Measurements from ENCODE around the gene AHSA1. TPM values are rescaled to one million over a fixed set of nuclear protein-coding genes. Genes with fewer than 3 reads are reported as not detected.
"Not testable (repeated sequence)": the region's sequence is repeated elsewhere in the genome, so short reads cannot be mapped to it uniquely, and the experiment has no call there.

Gene AHSA1
- 80.4 and 104 TPM in 2 replicates for total RNA-seq (2012; rRNA removed)

- H3K9ac ChIP-seq (ENCODE audit: low read depth, low read length), result peak within 1 kb of the TSS; percentile 87
- H3K27me3 ChIP-seq (ENCODE audit: control insufficient read depth, insufficient read depth, low read length), result no peaks in the 10 kb centered on the region
- H3K4me2 ChIP-seq (ENCODE audit: low read length), result peak within 1 kb of the TSS; percentile 90
- no peaks in the 10 kb centered on the region for H3K9me3 ChIP-seq (replicated peaks; ENCODE audit: low read length)
- H3K36me3 ChIP-seq (ENCODE audit: insufficient read depth, low read length), result peaks cover 31% of the 10 kb centered on the region
- peak within 1 kb of the TSS; percentile 84 for H3K4me3 ChIP-seq (ENCODE audit: low read length)
- H3K4me1 ChIP-seq (ENCODE audit: control insufficient read depth, insufficient read depth, low read length), result peaks cover 12% of the 10 kb centered on the region
Observed at GRCh38 chr14:77457522-77458248, at the start of gene AHSA1, which contains the start of gene VIPAS39. Gene AHSA1, plus strand, starts transcription at chr14:77458093. Its CDS starts 97 bp downstream, at chr14:77458190. Gene VIPAS39, minus strand, starts transcription at chr14:77457601. Its CDS starts 3,499 bp downstream, at chr14:77454102.

- H3K9me3 ChIP-seq (replicated peaks; ENCODE audit: low read length), result no peaks in the 10 kb centered on the region
- no peaks in the 10 kb centered on the region for H3K27me3 ChIP-seq (ENCODE audit: control insufficient read depth, insufficient read depth, low read length)
- H3K4me2 ChIP-seq (ENCODE audit: low read length), result no peak overlapping the region
- no peak overlapping the region for H3K9ac ChIP-seq (ENCODE audit: low read depth, low read length)
- H3K4me3 ChIP-seq (ENCODE audit: low read length), result no peak overlapping the region
- H3K36me3 ChIP-seq (ENCODE audit: insufficient read depth, low read length), result no peaks in the 10 kb centered on the region
- H3K4me1 ChIP-seq (ENCODE audit: control insufficient read depth, insufficient read depth, low read length), result no peaks in the 10 kb centered on the region
Observed at GRCh38 chr14:77409131-77409533, 48.8 kb upstream of the AHSA1 start.

GRCh38 chr14:77415403-77416030, 42.4 kb upstream of the AHSA1 start:
- not testable (repeated sequence) for H3K9ac ChIP-seq (ENCODE audit: low read depth, low read length); H3K9me3 ChIP-seq (replicated peaks; ENCODE audit: low read length); H3K27me3 ChIP-seq (ENCODE audit: control insufficient read depth, insufficient read depth, low read length); H3K4me1 ChIP-seq (ENCODE audit: control insufficient read depth, insufficient read depth, low read length); H3K4me3 ChIP-seq (ENCODE audit: low read length); H3K36me3 ChIP-seq (ENCODE audit: insufficient read depth, low read length); H3K4me2 ChIP-seq (ENCODE audit: low read length)

- H3K36me3 ChIP-seq (ENCODE audit: insufficient read depth, low read length); H3K4me3 ChIP-seq (ENCODE audit: low read length); H3K4me1 ChIP-seq (ENCODE audit: control insufficient read depth, insufficient read depth, low read length); H3K4me2 ChIP-seq (ENCODE audit: low read length); H3K27me3 ChIP-seq (ENCODE audit: control insufficient read depth, insufficient read depth, low read length); H3K9ac ChIP-seq (ENCODE audit: low read depth, low read length); H3K9me3 ChIP-seq (replicated peaks; ENCODE audit: low read length): not testable (repeated sequence)
Observed at GRCh38 chr14:77416098-77416497, 41.8 kb upstream of the AHSA1 start.

GRCh38 chr14:77416836-77417235, 41.1 kb upstream of the AHSA1 start:
- H3K4me1 ChIP-seq (ENCODE audit: control insufficient read depth, insufficient read depth, low read length), result peaks cover 8% of the 10 kb centered on the region
- no peak overlapping the region for H3K9ac ChIP-seq (ENCODE audit: low read depth, low read length)
- H3K4me3 ChIP-seq (ENCODE audit: low read length), result no peak overlapping the region
- H3K4me2 ChIP-seq (ENCODE audit: low read length), result no peak overlapping the region
- H3K36me3 ChIP-seq (ENCODE audit: insufficient read depth, low read length), result no peaks in the 10 kb centered on the region
- H3K27me3 ChIP-seq (ENCODE audit: control insufficient read depth, insufficient read depth, low read length), result no peaks in the 10 kb centered on the region
- H3K9me3 ChIP-seq (replicated peaks; ENCODE audit: low read length), result no peaks in the 10 kb centered on the region

GRCh38 chr14:77421201-77421600, 36.7 kb upstream of the AHSA1 start:
- Histone ChIP-seq H3K9me3 (replicated peaks; ENCODE audit: low read length) (no peaks in the 10 kb centered on the region), H3K36me3 (ENCODE audit: insufficient read depth, low read length) (peaks cover 26% of the 10 kb centered on the region)

GRCh38 chr14:77423423-77423822, 34.5 kb upstream of the AHSA1 start, which contains the start of gene NOXRED1:
Gene NOXRED1, minus strand, starts transcription at chr14:77423523. Its CDS starts 634 bp downstream, at chr14:77422889.
- H3K9ac ChIP-seq (ENCODE audit: low read depth, low read length), result no peak within 1 kb of the TSS
- peaks cover 47% of the 10 kb centered on the region for H3K36me3 ChIP-seq (ENCODE audit: insufficient read depth, low read length)
- H3K27me3 ChIP-seq (ENCODE audit: control insufficient read depth, insufficient read depth, low read length), result no peaks in the 10 kb centered on the region
- no peak within 1 kb of the TSS for H3K4me2 ChIP-seq (ENCODE audit: low read length)
- no peaks in the 10 kb centered on the region for H3K9me3 ChIP-seq (replicated peaks; ENCODE audit: low read length)
- H3K4me3 ChIP-seq (ENCODE audit: low read length), result no peak within 1 kb of the TSS
- H3K4me1 ChIP-seq (ENCODE audit: control insufficient read depth, insufficient read depth, low read length), result peaks cover 9% of the 10 kb centered on the region

More at GRCh38 chr14:77421201-77421600, 36.7 kb upstream of the AHSA1 start:
- Histone ChIP-seq H3K4me2 (ENCODE audit: low read length) (no peak overlapping the region), H3K4me3 (ENCODE audit: low read length) (no peak overlapping the region), H3K4me1 (ENCODE audit: control insufficient read depth, insufficient read depth, low read length) (peaks cover 9% of the 10 kb centered on the region), H3K9ac (ENCODE audit: low read depth, low read length) (no peak overlapping the region), H3K27me3 (ENCODE audit: control insufficient read depth, insufficient read depth, low read length) (no peaks in the 10 kb centered on the region)

- Histone ChIP-seq H3K9ac (ENCODE audit: low read depth, low read length) (no peak overlapping the region), H3K4me2 (ENCODE audit: low read length) (no peak overlapping the region), H3K27me3 (ENCODE audit: control insufficient read depth, insufficient read depth, low read length) (no peaks in the 10 kb centered on the region), H3K36me3 (ENCODE audit: insufficient read depth, low read length) (peaks cover 61% of the 10 kb centered on the region), H3K9me3 (replicated peaks; ENCODE audit: low read length) (no peaks in the 10 kb centered on the region), H3K4me1 (ENCODE audit: control insufficient read depth, insufficient read depth, low read length) (peaks cover 9% of the 10 kb centered on the region), H3K4me3 (ENCODE audit: low read length) (no peak overlapping the region)
Observed at GRCh38 chr14:77424862-77425261, 33.0 kb upstream of the AHSA1 start.

GRCh38 chr14:77426396-77426795, 31.5 kb upstream of the AHSA1 start:
- H3K36me3 ChIP-seq (ENCODE audit: insufficient read depth, low read length), result peaks cover 71% of the 10 kb centered on the region
- H3K4me2 ChIP-seq (ENCODE audit: low read length), result no peak overlapping the region
- peaks cover 5% of the 10 kb centered on the region for H3K4me1 ChIP-seq (ENCODE audit: control insufficient read depth, insufficient read depth, low read length)
- no peak overlapping the region for H3K9ac ChIP-seq (ENCODE audit: low read depth, low read length)
- H3K27me3 ChIP-seq (ENCODE audit: control insufficient read depth, insufficient read depth, low read length), result no peaks in the 10 kb centered on the region
- H3K4me3 ChIP-seq (ENCODE audit: low read length), result no peak overlapping the region
- H3K9me3 ChIP-seq (replicated peaks; ENCODE audit: low read length), result no peaks in the 10 kb centered on the region

GRCh38 chr14:77436042-77436441, 21.9 kb upstream of the AHSA1 start:
- peaks cover 61% of the 10 kb centered on the region for H3K36me3 ChIP-seq (ENCODE audit: insufficient read depth, low read length)

GRCh38 chr14:77438596-77438995, 19.3 kb upstream of the AHSA1 start:
- H3K27me3 ChIP-seq (ENCODE audit: control insufficient read depth, insufficient read depth, low read length), result no peaks in the 10 kb centered on the region
- H3K4me3 ChIP-seq (ENCODE audit: low read length), result no peak overlapping the region
- H3K4me1 ChIP-seq (ENCODE audit: control insufficient read depth, insufficient read depth, low read length), result no peaks in the 10 kb centered on the region
- no peaks in the 10 kb centered on the region for H3K9me3 ChIP-seq (replicated peaks; ENCODE audit: low read length)
- no peak overlapping the region for H3K4me2 ChIP-seq (ENCODE audit: low read length)
- no peak overlapping the region for H3K9ac ChIP-seq (ENCODE audit: low read depth, low read length)
- peaks cover 73% of the 10 kb centered on the region for H3K36me3 ChIP-seq (ENCODE audit: insufficient read depth, low read length)

More at GRCh38 chr14:77436042-77436441, 21.9 kb upstream of the AHSA1 start:
- no peak overlapping the region for H3K4me3 ChIP-seq (ENCODE audit: low read length)
- no peaks in the 10 kb centered on the region for H3K9me3 ChIP-seq (replicated peaks; ENCODE audit: low read length)
- no peaks in the 10 kb centered on the region for H3K27me3 ChIP-seq (ENCODE audit: control insufficient read depth, insufficient read depth, low read length)
- no peaks in the 10 kb centered on the region for H3K4me1 ChIP-seq (ENCODE audit: control insufficient read depth, insufficient read depth, low read length)
- no peak overlapping the region for H3K9ac ChIP-seq (ENCODE audit: low read depth, low read length)
- H3K4me2 ChIP-seq (ENCODE audit: low read length), result no peak overlapping the region

All from skeletal muscle satellite cell (primary cell).